Mesenchymal stem cell (in vitro differentiated cells and primary cell): ENCODE results near the gene FGF4.

Source experiments
- DNase-seq: peaks from one replicate; pipeline ENCODE4 v3.0.0-alpha.2; 2013
- H2AFZ ChIP-seq: one replicate; pipeline ENCODE4 v1.6.1; 2013; ENCODE audit warnings: low read depth, mild to moderate bottlenecking, control low read depth, inconsistent platforms, low read length, moderate library complexity
- H2AK5ac ChIP-seq: 2 replicates; pipeline ENCODE4 v1.6.1; 2013; ENCODE audit warnings: low read length, moderate library complexity, mild to moderate bottlenecking, inconsistent platforms; ENCODE audit not compliant: severe bottlenecking
- H2BK120ac ChIP-seq: one replicate; pipeline ENCODE4 v1.6.1; 2013; ENCODE audit warnings: low read depth, mild to moderate bottlenecking, inconsistent platforms, low read length, moderate library complexity
- H2BK12ac ChIP-seq, 2 experiments: one replicate each; pipeline ENCODE4 v1.6.1; 2013; ENCODE audit warnings: inconsistent platforms in 2 of 2, low read length in 2 of 2, mild to moderate bottlenecking in 2 of 2, moderate library complexity in 2 of 2, control low read depth in 1 of 2
- H2BK15ac ChIP-seq: one replicate; pipeline ENCODE4 v1.6.1; 2013; ENCODE audit warnings: mild to moderate bottlenecking, low read depth, inconsistent platforms; ENCODE audit not compliant: poor library complexity, severe bottlenecking
- H2BK5ac ChIP-seq: 2 replicates; pipeline ENCODE4 v1.6.1; 2013; ENCODE audit warnings: low read depth, mild to moderate bottlenecking, low read length, control low read depth, inconsistent platforms; ENCODE audit not compliant: poor library complexity, severe bottlenecking
- H3K14ac ChIP-seq, 2 experiments: one replicate each; pipeline ENCODE4 v1.6.1; 2013; ENCODE audit warnings: inconsistent platforms in 2 of 2, low read length in 2 of 2, control low read depth in 1 of 2, mild to moderate bottlenecking in 1 of 2, moderate library complexity in 1 of 2
- H3K18ac ChIP-seq, 2 experiments: one replicate each; pipeline ENCODE4 v1.6.1; 2013; ENCODE audit warnings: inconsistent platforms in 2 of 2, low read length in 2 of 2, control low read depth in 1 of 2, low read depth in 1 of 2, mild to moderate bottlenecking in 1 of 2
- H3K23ac ChIP-seq, 2 experiments: one replicate each; pipeline ENCODE4 v1.6.1; 2013; ENCODE audit warnings: inconsistent platforms in 2 of 2, low read length in 2 of 2, mild to moderate bottlenecking in 2 of 2, moderate library complexity in 2 of 2, control low read depth in 1 of 2
- H3K27ac ChIP-seq: 2 replicates; pipeline ENCODE4 v1.5.1; 2013; ENCODE audit warnings: mild to moderate bottlenecking, moderate library complexity, low read length, control low read depth, inconsistent platforms; ENCODE audit not compliant: poor library complexity, severe bottlenecking
- H3K27me3 ChIP-seq, 2 experiments: 2 replicates each; pipeline versions ENCODE4 v1.6.1 to v1.7.0; 2013; ENCODE audit warnings: low read length in 2 of 2, mild to moderate bottlenecking in 2 of 2, moderate library complexity in 2 of 2, control low read depth in 1 of 2, inconsistent platforms in 1 of 2; ENCODE audit not compliant: control insufficient read depth in 1 of 2, insufficient read depth in 1 of 2
- H3K36me3 ChIP-seq, 2 experiments: 2 replicates each; pipeline versions ENCODE4 v1.6.1 to v1.7.0; 2013; ENCODE audit warnings: low read length in 2 of 2, control low read depth in 1 of 2, inconsistent platforms in 1 of 2, low read depth in 1 of 2, mild to moderate bottlenecking in 1 of 2; ENCODE audit not compliant: insufficient read depth in 2 of 2, control insufficient read depth in 1 of 2
- H3K4ac ChIP-seq, 2 experiments: one replicate each; pipeline ENCODE4 v1.6.1; 2013; ENCODE audit warnings: inconsistent platforms in 2 of 2, low read length in 2 of 2, mild to moderate bottlenecking in 2 of 2, moderate library complexity in 2 of 2, control low read depth in 1 of 2, low read depth in 1 of 2
- H3K4me1 ChIP-seq: 2 replicates; pipeline ENCODE4 v1.6.1; 2013; ENCODE audit warnings: low read depth, low read length, control low read depth; ENCODE audit not compliant: control insufficient read depth, insufficient read depth
- H3K4me2 ChIP-seq: 2 replicates; pipeline ENCODE4 v1.6.1; 2013; ENCODE audit warnings: low read length, mild to moderate bottlenecking, inconsistent platforms; ENCODE audit not compliant: poor library complexity, severe bottlenecking
- H3K4me3 ChIP-seq, 2 experiments: 2 replicates each; pipeline versions ENCODE4 v1.5.1 to v1.7.0; 2013; ENCODE audit warnings: low read length in 2 of 2, mild to moderate bottlenecking in 2 of 2, control low read depth in 1 of 2, low read depth in 1 of 2; ENCODE audit not compliant: insufficient read depth in 1 of 2
- H3K79me1 ChIP-seq: replicated peaks from 2 replicates; pipeline ENCODE4 v1.6.1; 2013; ENCODE audit warnings: mild to moderate bottlenecking, control low read depth, low read length, inconsistent platforms; ENCODE audit not compliant: poor library complexity, severe bottlenecking
- H3K9ac ChIP-seq: 2 replicates; pipeline ENCODE4 v1.7.0; 2013; ENCODE audit warnings: mild to moderate bottlenecking, low read length, moderate library complexity
- H3K9me3 ChIP-seq: 2 replicates; pipeline ENCODE4 v1.7.0; 2013; ENCODE audit warnings: mild to moderate bottlenecking, low read length; ENCODE audit not compliant: control insufficient read depth
- H4K8ac ChIP-seq: one replicate; pipeline ENCODE4 v1.6.1; 2013; ENCODE audit warnings: inconsistent platforms, mild to moderate bottlenecking, low read length, moderate library complexity
- H4K91ac ChIP-seq: one replicate; pipeline ENCODE4 v1.6.1; 2013; ENCODE audit warnings: mild to moderate bottlenecking, low read length, inconsistent platforms
- WGBS: methylation state at CpG from one replicate; pipeline ENCODE4 v1.1.7; 2013; ENCODE audit warnings: mixed read lengths; 5-methylcytosine and 5-hydroxymethylcytosine counted together

The FGF4 gene

DNA sequence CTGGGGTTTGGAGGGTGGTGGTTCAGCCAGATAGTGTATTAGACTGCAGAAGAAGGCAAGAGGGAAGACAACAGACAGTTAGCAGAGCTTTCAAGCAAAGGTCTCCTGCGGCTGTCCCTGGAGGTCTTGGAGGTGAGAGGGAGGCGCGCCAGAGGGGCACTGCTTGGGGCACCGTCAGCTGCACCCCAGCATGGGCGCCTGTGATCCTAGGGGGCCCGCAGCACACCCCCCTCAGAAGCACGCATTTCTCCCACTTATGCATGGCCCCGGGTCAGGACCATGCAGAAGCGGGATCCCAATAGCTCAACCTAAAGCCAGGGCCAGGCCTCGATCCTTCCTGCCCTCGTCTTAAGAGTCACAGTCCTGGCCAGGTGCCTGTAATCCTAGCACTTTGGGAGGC is 26.5 kb downstream of the FGF4 start:
- Histone ChIP-seq H3K18ac (no peak overlapping the region), H3K9me3 (no peaks in the 10 kb centered on the region), H3K36me3 (no peaks in the 10 kb centered on the region), H3K23ac (no peak overlapping the region), H3K27me3 (peaks cover 7 to 46% of the 10 kb centered on the region in 2 experiments), H3K27ac (no peak overlapping the region), H2AK5ac (no peak overlapping the region), H2BK12ac (no peak overlapping the region), H3K4me2 (no peak overlapping the region), H2BK15ac (no peak overlapping the region), H4K91ac (no peak overlapping the region), H2BK5ac (no peak overlapping the region), H3K4me1 (peaks cover 26% of the 10 kb centered on the region), H3K4ac (peak overlapping the region in 1 of 2 experiments; percentile 5), H3K9ac (no peak overlapping the region), H4K8ac (no peak overlapping the region), H3K79me1 (no peaks in the 10 kb centered on the region), H3K14ac (no peak overlapping the region), H2BK120ac (no peak overlapping the region), H3K4me3 (no peak overlapping the region), H2AFZ (no peak overlapping the region)
- no peak for DNase-seq
- WGBS: 93% methylated on average over 11 of the region's 11 CpGs

- Histone ChIP-seq H2BK5ac (no peak overlapping the region), H3K23ac (no peak overlapping the region), H2BK15ac (peak overlapping the region; percentile 31), H3K9me3 (no peaks in the 10 kb centered on the region), H3K4me3 (no peak overlapping the region), H3K18ac (no peak overlapping the region), H3K4me2 (no peak overlapping the region), H3K9ac (no peak overlapping the region), H3K4ac (peak overlapping the region in 1 of 2 experiments; percentile 2), H3K27me3 (peaks cover 3 to 53% of the 10 kb centered on the region in 2 experiments), H3K36me3 (no peaks in the 10 kb centered on the region), H3K14ac (peak overlapping the region in 1 of 2 experiments; percentile 45), H2AK5ac (peak overlapping the region; percentile 83), H3K79me1 (no peaks in the 10 kb centered on the region), H2AFZ (no peak overlapping the region), H2BK120ac (no peak overlapping the region), H3K27ac (no peak overlapping the region), H3K4me1 (peaks cover 32% of the 10 kb centered on the region), H4K8ac (no peak overlapping the region), H4K91ac (peak overlapping the region; percentile 57), H2BK12ac (peak overlapping the region in 1 of 2 experiments; percentile 32)
- no peak for DNase-seq
- 83% methylated on average over 29 of the region's 29 CpGs for WGBS
Observed at GRCh38 chr11:69746752-69747742, 28.1 kb downstream of the FGF4 start.

GRCh38 chr11:69746140-69746539 is 29.0 kb downstream of the FGF4 start:
- H3K4me3 ChIP-seq: no peak overlapping the region
- H3K9ac ChIP-seq: no peak overlapping the region
- no peak overlapping the region for H2AFZ ChIP-seq
- no peak overlapping the region for H2BK5ac ChIP-seq
- peak overlapping the region in 1 of 2 experiments; percentile 12 for H2BK12ac ChIP-seq
- H3K36me3 ChIP-seq: no peaks in the 10 kb centered on the region
- no peak for DNase-seq
- H2BK15ac ChIP-seq: no peak overlapping the region
- H3K27me3 ChIP-seq: peaks cover 3 to 58% of the 10 kb centered on the region in 2 experiments
- no peak overlapping the region for H3K4me2 ChIP-seq
- H4K91ac ChIP-seq: peak overlapping the region; percentile 12
- H3K14ac ChIP-seq: peak overlapping the region in 1 of 2 experiments; percentile 55
- no peak overlapping the region for H4K8ac ChIP-seq
- H2AK5ac ChIP-seq: peak overlapping the region; percentile 83
- no peak overlapping the region for H3K4ac ChIP-seq
- H3K4me1 ChIP-seq: peaks cover 32% of the 10 kb centered on the region
- WGBS: 93% methylated on average over 8 of the region's 8 CpGs
- H3K18ac ChIP-seq: peak overlapping the region in 1 of 2 experiments; percentile 13
- no peak overlapping the region for H2BK120ac ChIP-seq
- no peak overlapping the region for H3K23ac ChIP-seq
- no peak overlapping the region for H3K27ac ChIP-seq
- no peaks in the 10 kb centered on the region for H3K79me1 ChIP-seq
- no peaks in the 10 kb centered on the region for H3K9me3 ChIP-seq

- Histone ChIP-seq H2BK12ac (peak overlapping the region in 1 of 2 experiments; percentile 88), H3K9me3 (no peaks in the 10 kb centered on the region), H2BK120ac (peak overlapping the region; percentile 78), H2BK15ac (peak overlapping the region; percentile 68), H2BK5ac (no peak overlapping the region), H2AFZ (no peak overlapping the region), H3K4ac (no peak overlapping the region), H3K27ac (no peak overlapping the region), H3K23ac (no peak overlapping the region), H3K36me3 (no peaks in the 10 kb centered on the region), H3K18ac (peak overlapping the region in 1 of 2 experiments; percentile 9), H3K14ac (no peak overlapping the region), H3K4me1 (peaks cover 32% of the 10 kb centered on the region), H4K91ac (peak overlapping the region; percentile 80), H3K79me1 (no peaks in the 10 kb centered on the region), H3K4me3 (no peak overlapping the region), H2AK5ac (peak overlapping the region; percentile 65), H3K27me3 (peaks cover 3 to 54% of the 10 kb centered on the region in 2 experiments), H3K9ac (no peak overlapping the region), H3K4me2 (no peak overlapping the region), H4K8ac (peak overlapping the region; percentile 66)
- 88% methylated on average over 10 of the region's 10 CpGs for WGBS
- DNase-seq: no peak
Observed at GRCh38 chr11:69745201-69745600, 29.9 kb downstream of the FGF4 start.
